Dendritic cell treated with granulocyte-macrophage colony-stimulating factor and Interleukin-4, amounts not matched to agents 40 ng/mL and 50 ng/mL, for 4 days (primary cell): ENCODE measurements around the gene VSIG1.

ENCODE experiments used
- H3K27ac Mint-ChIP-seq: one replicate; pipeline ENCODE4 v1.8.0; 2022; ENCODE audit warnings: mild to moderate bottlenecking, mixed read lengths
- H3K27me3 Mint-ChIP-seq: one replicate; pipeline ENCODE4 v1.8.0; 2022; ENCODE audit warnings: mild to moderate bottlenecking, mixed read lengths
- H3K36me3 Mint-ChIP-seq: one replicate; pipeline ENCODE4 v1.8.0; 2022; ENCODE audit warnings: low read depth, mixed read lengths
- H3K4me1 Mint-ChIP-seq: one replicate; pipeline ENCODE4 v1.8.0; 2022; ENCODE audit warnings: low read depth, mixed read lengths
- H3K4me3 Mint-ChIP-seq: one replicate; pipeline ENCODE4 v1.8.0; 2022; ENCODE audit warnings: mild to moderate bottlenecking, moderate library complexity, mixed read lengths
- H3K9me3 Mint-ChIP-seq: one replicate; pipeline ENCODE4 v1.8.0; 2022; ENCODE audit warnings: mixed read lengths
- intact Hi-C: fragments of 100-400 bp; cut with micrococcal nuclease; formaldehyde crosslinking; loops from one replicate; pipeline ENCODE4 v1.15.0; 2022

Gene VSIG1

GRCh38 chrX:108033890-108034289 lies 11.0 kb upstream of the VSIG1 start:
- H3K9me3 Mint-ChIP-seq, result no peaks in the 10 kb centered on the region
- H3K27ac Mint-ChIP-seq, result no peak overlapping the region
- peaks cover 23% of the 10 kb centered on the region for H3K4me1 Mint-ChIP-seq
- H3K4me3 Mint-ChIP-seq, result no peak overlapping the region
- intact Hi-C loops, result no loop called here
- no peaks in the 10 kb centered on the region for H3K36me3 Mint-ChIP-seq
- H3K27me3 Mint-ChIP-seq, result no peaks in the 10 kb centered on the region

GRCh38 chrX:108034725-108035124 lies 10.1 kb upstream of the VSIG1 start:
- Mint-ChIP-seq H3K4me3 (no peak overlapping the region), H3K27ac (no peak overlapping the region), H3K36me3 (no peaks in the 10 kb centered on the region), H3K9me3 (no peaks in the 10 kb centered on the region), H3K27me3 (no peaks in the 10 kb centered on the region), H3K4me1 (peaks cover 17% of the 10 kb centered on the region)
- intact Hi-C loops, result no loop called here

DNA sequence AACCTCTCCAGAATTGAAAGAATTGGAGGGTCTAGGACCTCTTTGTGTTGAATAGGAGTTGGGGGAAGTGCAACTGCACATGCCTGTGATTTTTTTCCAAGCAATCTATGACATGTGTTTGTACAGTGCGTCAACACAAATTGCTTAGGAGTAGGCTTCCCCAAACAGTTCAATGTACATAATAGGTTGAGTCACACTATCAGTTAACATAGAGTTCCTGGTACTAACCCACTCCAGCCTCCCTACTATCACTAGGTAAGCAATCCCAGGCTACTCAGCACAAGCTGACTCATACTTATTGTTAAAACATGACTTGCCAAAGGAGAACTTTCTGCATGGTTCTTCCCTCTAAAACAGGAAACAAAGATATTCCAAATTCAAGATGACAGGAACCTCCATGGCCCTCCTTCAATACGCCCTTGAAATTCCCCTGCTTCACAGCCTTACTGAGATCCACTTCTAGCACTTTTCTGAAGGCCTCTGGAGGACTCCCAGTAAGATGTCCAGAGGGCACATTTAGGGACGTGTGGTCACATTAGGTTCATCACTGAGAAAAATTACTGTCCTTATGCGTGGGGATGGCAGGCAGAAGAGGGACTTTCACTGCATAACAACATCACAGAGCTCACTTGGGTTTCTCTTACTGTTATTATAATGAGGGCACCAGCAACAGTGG lies 8.4 kb upstream of the VSIG1 start:
- Mint-ChIP-seq H3K9me3 (no peaks in the 10 kb centered on the region), H3K4me1 (peaks cover 14% of the 10 kb centered on the region), H3K27me3 (no peaks in the 10 kb centered on the region), H3K36me3 (no peaks in the 10 kb centered on the region), H3K4me3 (no peak overlapping the region), H3K27ac (no peak overlapping the region)
- intact Hi-C loops, result no loop called here

DNA sequence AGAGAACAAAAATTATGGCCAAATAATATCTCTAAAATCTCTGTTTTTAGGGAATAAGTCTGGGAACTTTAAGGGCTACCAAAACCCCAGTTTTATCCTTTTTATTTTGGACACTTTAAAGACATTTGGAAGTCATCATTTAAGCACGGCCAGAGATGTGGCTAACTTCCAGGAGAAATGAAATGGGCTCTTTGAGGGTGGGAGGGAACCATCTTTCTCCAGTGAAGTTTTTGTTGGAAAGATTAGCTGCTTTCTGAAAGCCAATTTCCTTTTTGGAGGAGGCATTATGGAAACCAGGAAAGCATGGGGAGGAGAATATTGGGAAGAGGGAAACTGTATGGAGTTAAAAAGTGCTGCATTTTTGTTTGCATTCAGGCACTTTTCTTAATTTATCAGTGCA lies 4.8 kb downstream of the VSIG1 start:
- Mint-ChIP-seq H3K27me3 (no peaks in the 10 kb centered on the region), H3K4me1 (peaks cover 7% of the 10 kb centered on the region), H3K27ac (no peak overlapping the region), H3K4me3 (no peak overlapping the region), H3K36me3 (no peaks in the 10 kb centered on the region), H3K9me3 (no peaks in the 10 kb centered on the region)
- intact Hi-C loops, result no loop called here

- intact Hi-C loops, result no loop called here
- no peak overlapping the region for H3K4me3 Mint-ChIP-seq
- H3K27me3 Mint-ChIP-seq, result no peaks in the 10 kb centered on the region
- no peak overlapping the region for H3K27ac Mint-ChIP-seq
- no peaks in the 10 kb centered on the region for H3K36me3 Mint-ChIP-seq
- no peaks in the 10 kb centered on the region for H3K9me3 Mint-ChIP-seq
- H3K4me1 Mint-ChIP-seq, result peaks cover 7% of the 10 kb centered on the region
These were observed 8.4 kb downstream of the VSIG1 start for GRCh38 chrX:108053218-108053617.

DNA sequence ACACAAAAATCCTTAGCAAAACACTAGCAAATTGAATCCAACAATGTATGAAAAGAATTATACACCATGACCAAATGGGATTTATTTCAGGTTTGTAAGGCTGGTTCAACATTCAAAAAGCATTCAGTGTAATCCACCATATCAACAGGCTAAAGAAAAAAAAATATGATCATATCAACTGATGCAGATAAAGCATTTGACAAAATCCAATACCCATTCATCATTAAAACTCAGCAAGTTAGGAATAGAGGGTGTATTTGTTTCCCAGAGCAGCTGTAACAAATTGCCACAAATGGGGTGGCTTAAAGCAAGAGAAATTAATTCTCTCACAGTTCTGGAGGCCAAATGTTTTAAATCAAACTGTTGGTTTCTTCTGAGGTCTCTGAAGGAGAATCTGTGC lies 10.7 kb downstream of the VSIG1 start:
- Mint-ChIP-seq H3K27ac (no peak overlapping the region), H3K27me3 (peaks cover 1% of the 10 kb centered on the region), H3K9me3 (no peaks in the 10 kb centered on the region), H3K36me3 (no peaks in the 10 kb centered on the region), H3K4me3 (no peak overlapping the region), H3K4me1 (peaks cover 2% of the 10 kb centered on the region)
- intact Hi-C loops, result no loop called here

DNA sequence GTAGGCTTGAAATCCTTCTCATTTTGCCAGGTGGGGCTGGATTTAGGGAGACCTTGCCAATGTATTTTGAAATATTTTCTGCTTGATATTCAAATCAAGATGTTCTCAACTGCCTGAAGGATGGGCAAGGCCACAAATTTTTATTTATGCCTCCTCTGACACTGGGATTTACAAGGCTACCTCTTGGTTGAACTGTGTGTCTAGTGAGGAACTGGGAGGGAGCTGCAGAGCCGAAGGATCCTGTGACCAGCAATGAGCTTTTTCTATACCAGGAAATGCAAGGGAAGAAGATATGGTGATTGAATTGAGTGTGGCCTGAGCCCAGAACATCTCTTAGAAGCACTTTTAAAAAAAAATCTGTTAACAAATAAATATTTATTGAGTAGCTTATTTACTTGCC lies 14.9 kb downstream of the VSIG1 start:
- H3K27me3 Mint-ChIP-seq, result peaks cover 1% of the 10 kb centered on the region
- no peaks in the 10 kb centered on the region for H3K4me1 Mint-ChIP-seq
- H3K9me3 Mint-ChIP-seq, result no peaks in the 10 kb centered on the region
- H3K4me3 Mint-ChIP-seq, result no peak overlapping the region
- intact Hi-C loops, result no loop called here
- H3K27ac Mint-ChIP-seq, result no peak overlapping the region
- no peaks in the 10 kb centered on the region for H3K36me3 Mint-ChIP-seq

DNA sequence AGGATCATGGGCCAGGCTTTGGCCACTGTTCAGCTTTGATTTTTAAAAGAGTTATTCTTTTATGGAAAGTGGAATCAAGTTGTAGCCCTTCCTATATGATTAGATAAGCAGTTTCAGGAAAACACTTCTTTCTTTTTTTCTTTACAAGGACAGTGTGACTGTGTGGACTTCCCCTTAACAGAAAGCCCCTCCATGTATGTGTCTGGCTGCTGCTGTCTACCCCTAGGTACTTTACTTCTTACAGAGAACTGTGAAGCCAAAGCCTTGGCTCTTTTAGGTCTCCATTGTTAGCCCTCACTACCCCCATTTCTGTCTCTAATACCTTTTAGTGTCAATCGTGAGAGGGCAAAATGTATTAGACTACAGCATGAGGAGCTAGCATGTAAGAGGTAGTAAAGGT lies 19.1 kb downstream of the VSIG1 start:
- H3K27me3 Mint-ChIP-seq, result peaks cover 1% of the 10 kb centered on the region
- intact Hi-C loops, result no loop called here
- H3K9me3 Mint-ChIP-seq, result no peaks in the 10 kb centered on the region
- no peak overlapping the region for H3K4me3 Mint-ChIP-seq
- no peaks in the 10 kb centered on the region for H3K36me3 Mint-ChIP-seq
- H3K4me1 Mint-ChIP-seq, result no peaks in the 10 kb centered on the region
- H3K27ac Mint-ChIP-seq, result no peak overlapping the region

DNA sequence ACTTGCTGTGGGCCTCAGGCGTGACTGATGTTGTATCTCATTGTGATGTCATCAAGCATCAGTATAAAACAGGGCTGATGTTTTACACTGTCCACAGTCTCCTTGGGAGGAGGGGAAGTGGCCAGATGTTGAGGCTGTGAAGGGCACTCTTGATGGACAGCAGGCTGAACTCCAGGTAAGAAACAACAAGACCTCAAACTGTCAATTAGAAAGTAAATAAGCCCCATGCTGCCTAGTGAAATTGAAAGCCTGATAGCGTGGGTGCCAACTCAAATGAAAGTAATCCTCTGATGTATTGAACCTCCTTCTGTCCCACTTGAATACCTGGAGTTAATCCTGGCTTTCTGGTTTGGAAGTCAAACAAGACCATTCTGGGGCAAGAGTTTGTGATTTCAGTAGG lies 19.7 kb downstream of the VSIG1 start:
- H3K4me1 Mint-ChIP-seq, result no peaks in the 10 kb centered on the region
- intact Hi-C loops, result no loop called here
- peaks cover 3% of the 10 kb centered on the region for H3K27me3 Mint-ChIP-seq

DNA sequence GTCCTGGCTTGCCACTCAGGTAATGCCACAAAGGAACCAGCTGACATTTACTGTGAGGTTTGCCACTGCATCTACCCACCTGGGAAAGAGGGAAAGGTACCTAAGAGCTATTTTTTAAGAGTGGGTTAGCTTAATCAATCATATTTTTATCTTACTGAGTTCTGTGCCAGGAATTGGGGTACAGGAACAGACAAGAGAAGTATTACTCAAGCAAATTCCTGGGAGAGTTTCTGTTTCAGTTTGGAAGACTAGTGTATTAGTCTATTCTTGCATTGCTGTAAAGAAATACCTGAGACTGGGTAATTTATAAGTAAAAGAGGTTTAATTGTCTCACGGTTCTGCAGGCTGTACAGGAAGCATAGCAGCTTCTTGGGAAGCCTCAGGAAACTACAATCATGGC lies 23.3 kb downstream of the VSIG1 start:
- Mint-ChIP-seq H3K36me3 (no peaks in the 10 kb centered on the region), H3K9me3 (no peaks in the 10 kb centered on the region), H3K4me3 (no peak overlapping the region), H3K27ac (no peak overlapping the region), H3K27me3 (peaks cover 3% of the 10 kb centered on the region), H3K4me1 (no peaks in the 10 kb centered on the region)
- intact Hi-C loops, result no loop called here

More for the DNA sequence above, 19.7 kb downstream of the VSIG1 start:
- Mint-ChIP-seq H3K36me3 (no peaks in the 10 kb centered on the region), H3K27ac (no peak overlapping the region), H3K9me3 (no peaks in the 10 kb centered on the region), H3K4me3 (no peak overlapping the region)

DNA sequence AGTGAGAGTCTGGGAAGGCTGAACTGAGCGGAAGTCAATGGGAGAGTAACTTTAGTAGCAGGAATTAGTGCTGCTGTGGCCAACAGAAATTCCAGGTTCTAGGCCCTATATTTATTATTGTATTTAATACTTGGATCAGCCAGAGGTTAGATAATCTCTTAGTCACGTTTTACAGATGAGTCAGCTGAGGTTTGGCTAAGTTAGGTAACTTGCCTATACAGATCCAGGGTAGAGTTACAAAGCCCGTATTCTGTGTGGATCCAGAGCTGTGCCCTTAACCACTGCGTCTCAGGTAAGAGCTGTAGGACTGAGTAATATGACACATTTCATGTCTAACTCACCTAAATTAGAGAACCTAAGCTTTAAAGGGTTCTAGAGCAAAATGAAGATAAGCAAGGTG lies 26.0 kb downstream of the VSIG1 start:
- Mint-ChIP-seq H3K9me3 (no peaks in the 10 kb centered on the region), H3K4me3 (no peak overlapping the region), H3K4me1 (no peaks in the 10 kb centered on the region), H3K36me3 (no peaks in the 10 kb centered on the region), H3K27me3 (peaks cover 9% of the 10 kb centered on the region), H3K27ac (no peak overlapping the region)
- intact Hi-C loops, result no loop called here

- H3K36me3 Mint-ChIP-seq, result no peaks in the 10 kb centered on the region
- no peaks in the 10 kb centered on the region for H3K9me3 Mint-ChIP-seq
- no peaks in the 10 kb centered on the region for H3K4me1 Mint-ChIP-seq
- no peak overlapping the region for H3K4me3 Mint-ChIP-seq
- peaks cover 9% of the 10 kb centered on the region for H3K27me3 Mint-ChIP-seq
- intact Hi-C loops, result no loop called here
- H3K27ac Mint-ChIP-seq, result no peak overlapping the region
These were observed 26.7 kb downstream of the VSIG1 start for GRCh38 chrX:108071578-108071977.

- Mint-ChIP-seq H3K4me3 (no peak overlapping the region), H3K4me1 (no peaks in the 10 kb centered on the region), H3K27me3 (peaks cover 9% of the 10 kb centered on the region), H3K27ac (no peak overlapping the region), H3K9me3 (no peaks in the 10 kb centered on the region), H3K36me3 (no peaks in the 10 kb centered on the region)
- intact Hi-C loops, result loop anchor here (1.0 kb wide), 1 partner anchor 52 kb away; no protein-coding TSS in a partner anchor
These were observed 27.9 kb downstream of the VSIG1 start for GRCh38 chrX:108072746-108073145.

- peaks cover 13% of the 10 kb centered on the region for H3K36me3 Mint-ChIP-seq
- no peaks in the 10 kb centered on the region for H3K9me3 Mint-ChIP-seq
- H3K27ac Mint-ChIP-seq, result no peak overlapping the region
- H3K27me3 Mint-ChIP-seq, result no peaks in the 10 kb centered on the region
- intact Hi-C loops, result no loop called here
- H3K4me1 Mint-ChIP-seq, result no peaks in the 10 kb centered on the region
- no peak overlapping the region for H3K4me3 Mint-ChIP-seq
These were observed 36.2 kb downstream of the VSIG1 start for GRCh38 chrX:108081110-108081509.

DNA sequence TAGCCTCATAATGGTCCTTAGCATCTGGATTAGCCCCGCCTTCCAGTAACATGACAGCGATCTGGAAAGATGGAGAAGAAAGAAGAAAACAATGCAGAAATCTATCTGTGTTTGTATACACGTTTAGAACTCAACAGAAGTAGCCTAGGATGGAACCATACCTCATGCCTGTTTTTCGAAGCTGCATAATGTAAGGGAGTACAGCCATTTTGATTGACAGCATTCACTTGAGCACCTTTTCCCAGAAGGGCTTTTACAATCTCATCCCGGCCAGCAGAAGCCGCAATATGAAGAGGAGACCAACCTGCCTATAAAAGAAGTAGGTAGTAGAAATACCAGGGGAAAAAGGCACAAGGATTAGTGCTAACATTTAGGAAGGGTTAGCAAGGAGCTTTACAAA lies 42.9 kb downstream of the VSIG1 start:
- no peak overlapping the region for H3K27ac Mint-ChIP-seq
- no peaks in the 10 kb centered on the region for H3K9me3 Mint-ChIP-seq
- H3K4me1 Mint-ChIP-seq, result no peaks in the 10 kb centered on the region
- H3K27me3 Mint-ChIP-seq, result no peaks in the 10 kb centered on the region
- intact Hi-C loops, result no loop called here
- no peak overlapping the region for H3K4me3 Mint-ChIP-seq
- peaks cover 27% of the 10 kb centered on the region for H3K36me3 Mint-ChIP-seq
